GM18519 (cell line): ENCODE measurements around the gene NEURL1B.
"Not testable (repeated sequence)": the region's sequence is repeated elsewhere in the genome, so short reads cannot be mapped to it uniquely, and the experiment has no call there.

Source experiments
- ATAC-seq: cut with Tn5 transposase; IDR thresholded peaks from one replicate; pipeline ENCODE4 v1.9.1; 2021; ENCODE audit warnings: mild to moderate bottlenecking, moderate library complexity; ENCODE audit not compliant: unreplicated experiment, low FRiP score

The NEURL1B gene

GRCh38 chr5:172648755-172649154 is 7.7 kb downstream of the NEURL1B start:
- ATAC-seq = no peak

GRCh38 chr5:172656496-172656895 is 15.4 kb downstream of the NEURL1B start:
- ATAC-seq = not testable (repeated sequence)

GRCh38 chr5:172657524-172658233 is 16.6 kb downstream of the NEURL1B start:
- not testable (repeated sequence) for ATAC-seq

- no peak for ATAC-seq
These were observed 17.3 kb downstream of the NEURL1B start for GRCh38 chr5:172658391-172658790.

- ATAC-seq = no peak
These were observed 18.0 kb downstream of the NEURL1B start for GRCh38 chr5:172658961-172659501.

GRCh38 chr5:172659570-172659908 is 18.5 kb downstream of the NEURL1B start:
- no peak for ATAC-seq

GRCh38 chr5:172659909-172660628 is 19.0 kb downstream of the NEURL1B start:
- ATAC-seq = no peak

- no peak for ATAC-seq
These were observed 19.9 kb downstream of the NEURL1B start for GRCh38 chr5:172660974-172661373.

- ATAC-seq = no peak
These were observed 20.5 kb downstream of the NEURL1B start for GRCh38 chr5:172661526-172661925.

GRCh38 chr5:172662596-172662995 is 21.5 kb downstream of the NEURL1B start:
- ATAC-seq = no peak

GRCh38 chr5:172664018-172664417 is 23.0 kb downstream of the NEURL1B start:
- ATAC-seq = no peak

GRCh38 chr5:172664681-172665541 is 23.8 kb downstream of the NEURL1B start:
- ATAC-seq = no peak

- ATAC-seq = no peak
These were observed 25.2 kb downstream of the NEURL1B start for GRCh38 chr5:172666251-172666650.

- no peak for ATAC-seq
These were observed 26.9 kb downstream of the NEURL1B start for GRCh38 chr5:172667786-172668593.

- no peak for ATAC-seq
These were observed 27.6 kb downstream of the NEURL1B start for GRCh38 chr5:172668594-172669071.

GRCh38 chr5:172669386-172670004 is 28.4 kb downstream of the NEURL1B start:
- ATAC-seq = no peak

- no peak for ATAC-seq
These were observed 28.9 kb downstream of the NEURL1B start for GRCh38 chr5:172670005-172670402.

GRCh38 chr5:172670444-172670843 is 29.4 kb downstream of the NEURL1B start:
- ATAC-seq = no peak

- no peak for ATAC-seq
These were observed 30.0 kb downstream of the NEURL1B start for GRCh38 chr5:172671091-172671490.
